Nephron (organoid): ENCODE results near the gene NFX1.

Source experiments
- H3K27ac Mint-ChIP-seq, 3 experiments: 2 replicates each; pipeline ENCODE4 v1.8.0; 2020; ENCODE audit warnings: mixed read lengths in 3 of 3, mild to moderate bottlenecking in 2 of 3, moderate library complexity in 1 of 3
- H3K27me3 Mint-ChIP-seq: 2 replicates; pipeline ENCODE4 v1.8.0; 2021; ENCODE audit warnings: low read depth, mild to moderate bottlenecking, moderate library complexity, mixed read lengths
- H3K36me3 Mint-ChIP-seq: 2 replicates; pipeline ENCODE4 v1.8.0; 2020; ENCODE audit warnings: low read depth, mixed read lengths
- H3K4me1 Mint-ChIP-seq: 2 replicates; pipeline ENCODE4 v1.8.0; 2020; ENCODE audit warnings: mixed read lengths
- H3K4me3 Mint-ChIP-seq, 3 experiments: 2 replicates each; pipeline ENCODE4 v1.8.0; 2020; ENCODE audit warnings: mild to moderate bottlenecking in 3 of 3, mixed read lengths in 3 of 3, moderate library complexity in 2 of 3
- H3K9me3 Mint-ChIP-seq: 2 replicates; pipeline ENCODE4 v1.8.0; 2020; ENCODE audit warnings: mixed read lengths
- TF ChIP-seq, protein P1 (sequence below), 3 experiments: fragments of 200-600 bp; sonication (generic); IDR thresholded peaks; one replicate each; pipeline ENCODE4 v1.5.0; 2021; ENCODE audit warnings: antibody characterized with exemption in 3 of 3; ENCODE audit not compliant: unreplicated experiment in 3 of 3

NFX1 gene

DNA sequence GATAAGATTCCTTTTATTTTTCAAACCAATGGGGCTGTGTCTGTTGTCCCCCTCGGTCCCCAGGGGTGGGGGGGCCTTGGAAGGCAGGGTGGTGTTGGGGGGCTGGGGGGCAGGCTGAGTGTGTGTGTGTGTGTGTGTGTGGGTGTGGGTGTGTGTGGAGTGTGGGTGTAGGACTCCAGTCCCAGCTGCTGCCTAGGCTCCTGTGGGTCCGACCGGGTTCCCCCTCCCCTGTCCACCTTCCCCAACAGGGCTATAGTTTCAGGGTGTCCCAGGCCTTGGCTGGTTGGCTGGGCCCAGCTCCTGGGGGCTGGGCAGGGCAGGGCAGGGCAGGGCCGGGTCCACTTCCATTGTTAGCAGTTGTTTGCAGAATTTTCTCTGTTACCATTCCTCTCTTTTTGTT, 2.1 kb upstream of the NFX1 start:
- Mint-ChIP-seq H3K27me3 (no peaks in the 10 kb centered on the region), H3K9me3 (no peaks in the 10 kb centered on the region), H3K4me3 (peak overlapping the region; percentile 51 to 79 (median 60)), H3K36me3 (peaks cover 9% of the 10 kb centered on the region), H3K27ac (peak overlapping the region in 2 of 3 experiments; percentile 76 to 80), H3K4me1 (peaks cover 24% of the 10 kb centered on the region)
- TF ChIP-seq, protein P1, sequence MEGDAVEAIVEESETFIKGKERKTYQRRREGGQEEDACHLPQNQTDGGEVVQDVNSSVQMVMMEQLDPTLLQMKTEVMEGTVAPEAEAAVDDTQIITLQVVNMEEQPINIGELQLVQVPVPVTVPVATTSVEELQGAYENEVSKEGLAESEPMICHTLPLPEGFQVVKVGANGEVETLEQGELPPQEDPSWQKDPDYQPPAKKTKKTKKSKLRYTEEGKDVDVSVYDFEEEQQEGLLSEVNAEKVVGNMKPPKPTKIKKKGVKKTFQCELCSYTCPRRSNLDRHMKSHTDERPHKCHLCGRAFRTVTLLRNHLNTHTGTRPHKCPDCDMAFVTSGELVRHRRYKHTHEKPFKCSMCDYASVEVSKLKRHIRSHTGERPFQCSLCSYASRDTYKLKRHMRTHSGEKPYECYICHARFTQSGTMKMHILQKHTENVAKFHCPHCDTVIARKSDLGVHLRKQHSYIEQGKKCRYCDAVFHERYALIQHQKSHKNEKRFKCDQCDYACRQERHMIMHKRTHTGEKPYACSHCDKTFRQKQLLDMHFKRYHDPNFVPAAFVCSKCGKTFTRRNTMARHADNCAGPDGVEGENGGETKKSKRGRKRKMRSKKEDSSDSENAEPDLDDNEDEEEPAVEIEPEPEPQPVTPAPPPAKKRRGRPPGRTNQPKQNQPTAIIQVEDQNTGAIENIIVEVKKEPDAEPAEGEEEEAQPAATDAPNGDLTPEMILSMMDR (IDR thresholded peaks at IDR 0.05; ENCODE audit: unreplicated experiment in 3 of 3): no peak

DNA sequence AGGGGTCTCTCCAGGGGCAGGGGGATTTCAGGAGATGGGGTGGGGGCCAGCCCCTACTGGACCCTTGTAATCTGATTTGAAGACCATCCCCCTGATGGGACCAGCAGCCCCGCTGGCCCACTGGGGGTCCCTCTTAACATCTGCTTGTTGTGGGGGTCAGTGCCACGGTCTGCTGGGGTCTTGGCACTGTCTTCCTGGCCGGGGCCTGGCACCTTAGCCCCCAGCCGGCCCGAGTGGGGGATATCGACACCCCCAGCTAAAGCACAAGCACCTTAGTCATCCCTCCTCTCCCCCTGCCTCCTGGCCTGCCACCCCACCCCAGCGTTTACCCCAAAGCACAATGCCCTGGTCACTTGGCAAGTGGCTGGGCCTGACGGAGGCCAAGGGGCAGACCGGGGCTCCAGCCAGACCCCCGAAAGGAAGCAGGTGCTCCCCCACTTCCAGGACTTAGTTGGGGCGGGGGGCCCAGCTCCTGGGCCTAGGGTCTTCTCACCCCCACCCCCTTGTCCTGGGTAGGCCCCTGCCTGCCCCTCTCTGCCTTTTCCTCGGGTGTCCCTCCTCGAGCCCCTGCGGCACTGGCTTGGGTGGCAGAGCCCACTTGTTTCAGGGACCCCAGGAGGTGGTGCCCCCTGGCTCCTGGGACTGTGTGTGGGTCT, 1.4 kb upstream of the NFX1 start:
- H3K4me3 Mint-ChIP-seq: no peak overlapping the region

DNA sequence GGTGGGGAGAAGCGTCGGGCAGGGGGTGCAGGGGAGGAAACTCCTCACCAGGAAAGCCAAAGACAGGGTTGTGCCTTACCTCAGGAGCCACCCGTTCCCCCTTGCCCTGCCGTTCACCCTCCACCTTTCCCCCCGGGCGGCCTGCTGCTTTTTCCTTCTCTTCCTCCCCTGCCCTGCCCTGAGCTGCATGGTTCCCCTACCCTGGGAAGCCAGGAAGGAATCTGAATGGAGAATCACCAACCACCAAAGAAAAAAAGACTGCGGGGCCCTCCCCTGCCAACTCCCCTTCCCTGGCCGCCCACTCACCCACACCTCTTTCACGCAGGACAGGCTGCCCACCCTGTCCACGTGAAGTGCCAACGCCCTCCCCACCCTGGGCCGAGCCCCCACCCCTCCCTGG, 820 bp upstream of the NFX1 start:
- H3K36me3 Mint-ChIP-seq: peaks cover 13% of the 10 kb centered on the region

More for the DNA sequence above, 1.4 kb upstream of the NFX1 start:
- Mint-ChIP-seq H3K9me3 (no peaks in the 10 kb centered on the region), H3K27me3 (no peaks in the 10 kb centered on the region), H3K4me1 (peaks cover 24% of the 10 kb centered on the region), H3K36me3 (peaks cover 11% of the 10 kb centered on the region), H3K27ac (no peak overlapping the region)
- TF ChIP-seq, protein P1 (IDR thresholded peaks at IDR 0.05; ENCODE audit: unreplicated experiment in 3 of 3): no peak

DNA sequence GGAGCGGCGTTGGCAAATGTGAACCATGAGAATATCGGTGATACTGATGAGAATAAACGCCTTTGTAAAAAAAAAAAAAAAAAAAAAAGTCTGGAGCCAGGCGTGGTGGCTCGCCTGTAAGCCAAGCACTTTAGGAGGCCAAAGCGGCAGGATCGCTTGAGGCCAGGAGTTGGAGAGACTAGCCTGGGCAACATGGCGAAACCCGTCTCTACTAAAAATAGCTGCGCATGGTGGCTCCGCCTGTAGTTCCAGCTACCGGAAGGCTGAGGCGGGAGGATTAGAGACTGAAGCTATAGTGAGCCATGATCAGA, 425 bp upstream of the NFX1 start:
- H3K9me3 Mint-ChIP-seq: no peaks in the 10 kb centered on the region

More for the DNA sequence above, 820 bp upstream of the NFX1 start:
- H3K27me3 Mint-ChIP-seq: no peaks in the 10 kb centered on the region
- H3K4me3 Mint-ChIP-seq: peak overlapping the region; percentile 96 to 99 (median 98)
- TF ChIP-seq, protein P1 (IDR thresholded peaks at IDR 0.05; ENCODE audit: unreplicated experiment in 3 of 3): no peak
- peaks cover 26% of the 10 kb centered on the region for H3K4me1 Mint-ChIP-seq
- no peaks in the 10 kb centered on the region for H3K9me3 Mint-ChIP-seq
- peak overlapping the region; percentile 97 to 100 (median 98) for H3K27ac Mint-ChIP-seq

DNA sequence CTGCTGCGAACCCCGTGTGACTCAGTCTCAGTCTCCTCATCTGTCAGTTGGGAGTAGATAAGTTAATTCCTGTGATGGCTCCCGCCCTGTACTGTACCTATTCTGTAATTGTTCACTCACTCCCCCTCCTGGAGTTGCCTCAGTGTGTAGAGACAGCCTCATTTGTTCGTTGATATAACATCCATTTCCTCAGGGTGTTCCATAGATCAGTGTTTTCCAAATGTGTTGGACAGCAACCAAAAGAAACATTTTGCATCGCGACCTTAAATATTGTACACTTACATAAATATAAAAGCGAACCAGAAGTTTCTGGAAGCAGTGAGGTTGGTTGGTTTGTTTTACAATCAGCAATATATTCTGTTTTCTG, 698 bp downstream of the NFX1 start:
- H3K36me3 Mint-ChIP-seq: peaks cover 22% of the 10 kb centered on the region
- peak overlapping the region; percentile 97 to 100 (median 98) for H3K27ac Mint-ChIP-seq
- no peaks in the 10 kb centered on the region for H3K27me3 Mint-ChIP-seq
- H3K9me3 Mint-ChIP-seq: no peaks in the 10 kb centered on the region
- H3K4me1 Mint-ChIP-seq: peaks cover 30% of the 10 kb centered on the region
- TF ChIP-seq, protein P1 (IDR thresholded peaks at IDR 0.05; ENCODE audit: unreplicated experiment in 3 of 3): no peak
- H3K4me3 Mint-ChIP-seq: peak overlapping the region; percentile 96 to 99 (median 98)

More for the DNA sequence above, 425 bp upstream of the NFX1 start:
- TF ChIP-seq, protein P1 (IDR thresholded peaks at IDR 0.05; ENCODE audit: unreplicated experiment in 3 of 3): no peak
- peak overlapping the region; percentile 97 to 100 (median 98) for H3K27ac Mint-ChIP-seq
- H3K4me1 Mint-ChIP-seq: peaks cover 30% of the 10 kb centered on the region
- peaks cover 17% of the 10 kb centered on the region for H3K36me3 Mint-ChIP-seq
- peak overlapping the region; percentile 96 to 99 (median 98) for H3K4me3 Mint-ChIP-seq
- no peaks in the 10 kb centered on the region for H3K27me3 Mint-ChIP-seq

DNA sequence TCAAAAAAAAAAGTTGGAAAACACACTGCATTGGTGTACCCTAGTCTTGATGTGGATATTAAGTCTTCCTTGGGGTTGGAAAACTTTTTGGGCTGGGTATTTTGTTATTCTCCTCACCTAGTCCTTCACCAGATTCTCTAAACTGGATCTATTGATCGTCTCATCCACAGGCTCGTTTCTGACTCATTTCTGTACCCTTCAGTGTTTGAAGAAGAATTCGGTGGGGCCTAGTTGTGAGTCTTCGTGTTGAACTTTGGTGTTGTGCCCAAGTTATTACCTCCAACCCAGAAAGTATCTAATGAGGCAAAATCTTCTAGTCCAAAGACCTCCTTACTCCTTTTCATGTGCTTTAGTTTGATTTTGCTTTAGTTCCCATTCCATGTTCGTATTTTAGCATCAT, 1.6 kb downstream of the NFX1 start:
- peaks cover 33% of the 10 kb centered on the region for H3K4me1 Mint-ChIP-seq
- TF ChIP-seq, protein P1 (IDR thresholded peaks at IDR 0.05; ENCODE audit: unreplicated experiment in 3 of 3): no peak
- H3K36me3 Mint-ChIP-seq: peaks cover 29% of the 10 kb centered on the region
- no peaks in the 10 kb centered on the region for H3K9me3 Mint-ChIP-seq
- peak overlapping the region; percentile 36 to 74 (median 71) for H3K27ac Mint-ChIP-seq
- peak overlapping the region; percentile 96 to 99 (median 98) for H3K4me3 Mint-ChIP-seq
- H3K27me3 Mint-ChIP-seq: no peaks in the 10 kb centered on the region
